Cardiac muscle cell (in vitro differentiated cells and primary cell): ENCODE measurements around the gene ATP8A2. TPM values are rescaled to one million over a fixed set of nuclear protein-coding genes. Genes with fewer than 3 reads are reported as not detected.

Source experiments
- DNase-seq, 2 donors: peaks; one replicate each; pipeline versions ENCODE4 v3.0.0 to v3.0.0-alpha.2; 2010 to 2017; ENCODE audit warnings: low read depth in 1 of 2, low spot score in 1 of 2
- H3K27ac ChIP-seq: fragments of 200-600 bp; sonication (generic); 2 replicates; pipeline ENCODE4 v1.5.1; 2016
- H3K27me3 ChIP-seq: fragments of 200-600 bp; sonication (generic); 2 replicates; pipeline ENCODE4 v1.6.0; 2016; ENCODE audit warnings: control low read depth
- H3K36me3 ChIP-seq: fragments of 200-600 bp; sonication (generic); 2 replicates; pipeline ENCODE4 v1.5.1; 2016; ENCODE audit warnings: control low read depth
- H3K4me1 ChIP-seq: fragments of 200-600 bp; sonication (generic); 2 replicates; pipeline ENCODE4 v1.8.1; 2017; ENCODE audit warnings: low read depth, mild to moderate bottlenecking, mixed run types
- H3K4me3 ChIP-seq: fragments of 200-600 bp; sonication (generic); 2 replicates; pipeline ENCODE4 v1.5.1; 2016; ENCODE audit warnings: mild to moderate bottlenecking
- H3K9me3 ChIP-seq: fragments of 200-600 bp; sonication (generic); 2 replicates; pipeline ENCODE4 v1.5.1; 2017; ENCODE audit warnings: low read depth, mild to moderate bottlenecking, control low read depth
- CTCF ChIP-seq: IDR thresholded peaks from 2 replicates; pipeline ENCODE4 v1.5.1; 2012; ENCODE audit warnings: low read depth, mild to moderate bottlenecking, low read length
- polyA plus RNA-seq: library from polyadenylated mRNA; unstranded; fragments of >200 nt; fragmentation: Nextera tagmentation; extraction: Ambion mirVana; gene quantifications from 2 replicates; pipeline ENCODE4 v1.2.1, GENCODE V29; 2016
- total RNA-seq: library from RNA; depleted of rRNA; stranded (reverse); fragments of >200 nt; gene quantifications from 2 replicates; pipeline ENCODE4 v1.2.3, GENCODE V29; 2016

ATP8A2 gene
- total and polyA plus RNA-seq, 2 experiments from 2014 or later = 0.86 to 0.89 TPM

DNA sequence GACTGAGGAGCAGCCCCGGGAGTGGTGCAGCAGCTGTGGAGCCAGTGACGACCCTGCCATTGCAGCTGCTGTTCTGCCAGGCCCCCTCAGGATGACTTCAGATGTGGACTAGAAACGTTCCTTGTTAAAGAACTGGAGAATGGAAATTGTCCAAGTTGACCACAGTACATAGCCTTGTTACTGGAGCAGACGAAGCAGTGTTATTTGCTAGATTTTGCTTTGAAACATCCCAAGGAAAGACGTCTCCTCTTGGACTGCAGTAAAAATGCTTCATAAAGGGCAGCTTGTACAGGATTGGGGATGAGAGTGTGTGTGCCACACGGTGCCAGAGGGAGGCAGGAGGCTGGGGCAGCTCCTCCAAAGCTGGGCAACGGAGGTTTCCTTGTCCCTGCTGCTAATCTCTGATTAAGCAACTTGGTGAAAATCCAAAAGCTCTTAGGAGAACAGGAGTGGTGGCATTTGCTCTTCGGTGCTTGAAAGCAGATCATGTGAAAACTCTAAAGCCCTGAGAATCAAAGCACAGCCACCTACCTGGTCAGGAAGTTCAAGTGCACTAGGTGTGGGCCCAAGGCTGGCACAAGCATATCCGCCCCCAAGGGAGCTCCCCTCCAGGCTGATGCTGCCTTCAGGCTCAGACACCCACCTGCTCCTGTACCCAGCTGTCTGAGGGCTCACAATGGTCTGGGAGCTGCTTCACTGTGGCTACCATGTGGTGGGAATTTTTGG, 645.6 kb downstream of the ATP8A2 start:
- Histone ChIP-seq H3K27me3 (no peaks in the 10 kb centered on the region), H3K36me3 (no peaks in the 10 kb centered on the region), H3K27ac (no peak overlapping the region), H3K4me3 (no peak overlapping the region), H3K9me3 (no peaks in the 10 kb centered on the region), H3K4me1 (peaks cover 22% of the 10 kb centered on the region)
- TF ChIP-seq CTCF = no peak
- peak in 1 of 2 donors; percentile 54 for DNase-seq

DNA sequence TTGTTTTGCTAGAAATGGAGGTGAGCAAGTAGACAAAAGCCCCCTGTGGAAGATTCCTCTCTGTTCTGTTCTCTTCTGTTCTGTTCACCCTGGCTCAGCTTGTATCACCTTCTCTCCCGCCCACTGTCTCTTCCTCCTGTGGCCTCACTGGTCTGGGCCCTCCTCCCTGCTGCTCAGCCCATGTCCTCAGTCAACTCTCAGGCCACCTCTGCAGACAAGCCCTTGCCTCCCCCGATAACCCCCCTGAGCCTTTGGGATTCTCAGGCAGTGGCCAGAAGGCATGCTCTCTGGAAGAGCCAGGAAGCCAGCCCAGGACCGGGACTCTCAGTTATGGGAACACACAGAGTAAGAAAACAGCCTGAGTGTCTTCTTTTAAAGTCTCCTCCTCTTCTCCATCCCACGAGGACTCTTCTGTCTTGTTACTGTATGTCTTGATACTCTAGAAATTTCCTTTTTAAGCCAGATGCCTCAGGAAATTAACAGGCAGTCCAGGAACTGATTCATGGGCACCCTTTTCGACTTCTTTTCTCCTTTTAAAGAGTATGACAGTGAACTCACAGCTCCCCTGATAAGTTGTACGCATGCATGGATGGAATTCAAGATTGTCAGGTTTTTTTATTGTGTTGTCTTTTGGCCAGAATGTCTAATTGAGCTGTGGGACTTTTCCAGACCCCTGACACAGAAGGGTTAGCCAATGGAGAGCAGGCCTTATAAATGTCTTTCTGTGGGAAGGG, 646.3 kb downstream of the ATP8A2 start:
- Histone ChIP-seq H3K4me3 (no peak overlapping the region), H3K27ac (no peak overlapping the region), H3K27me3 (no peaks in the 10 kb centered on the region), H3K9me3 (no peaks in the 10 kb centered on the region), H3K4me1 (peaks cover 27% of the 10 kb centered on the region), H3K36me3 (no peaks in the 10 kb centered on the region)
- peak in 1 of 2 donors; percentile 41 for DNase-seq
- TF ChIP-seq CTCF = no peak

DNA sequence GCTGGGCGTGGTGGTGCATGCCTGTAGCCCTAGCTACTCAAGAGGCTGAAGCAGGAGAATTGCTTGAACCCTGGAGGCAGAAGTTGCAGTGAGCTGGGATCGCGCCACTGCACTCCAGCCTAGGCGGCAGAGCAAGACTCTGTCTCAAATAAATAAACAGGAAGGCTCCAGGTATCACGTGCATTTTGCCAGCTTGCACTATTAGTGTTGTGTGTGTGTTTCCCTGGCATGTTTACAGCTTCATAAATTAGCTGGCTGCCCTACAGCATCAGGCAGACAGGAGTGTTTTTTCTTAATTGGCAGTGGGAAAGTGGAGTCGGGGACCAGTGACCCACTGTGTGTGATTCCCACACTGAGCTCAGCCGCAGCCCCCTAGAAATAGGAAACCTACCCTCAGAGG, 647.5 kb downstream of the ATP8A2 start:
- no peak for TF ChIP-seq CTCF
- Histone ChIP-seq H3K9me3 (no peaks in the 10 kb centered on the region), H3K27ac (no peak overlapping the region), H3K4me1 (peaks cover 39% of the 10 kb centered on the region), H3K4me3 (no peak overlapping the region), H3K27me3 (no peaks in the 10 kb centered on the region), H3K36me3 (no peaks in the 10 kb centered on the region)
- no peak for DNase-seq

- H3K4me3 ChIP-seq = no peak overlapping the region
- H3K27me3 ChIP-seq = no peaks in the 10 kb centered on the region
- H3K9me3 ChIP-seq = no peaks in the 10 kb centered on the region
- DNase-seq = peak in 1 of 2 donors; percentile 79
- peaks cover 48% of the 10 kb centered on the region for H3K4me1 ChIP-seq
- TF ChIP-seq CTCF = no peak
- no peak overlapping the region for H3K27ac ChIP-seq
- no peaks in the 10 kb centered on the region for H3K36me3 ChIP-seq
Observed at GRCh38 chr13:26019881-26020870, 648.4 kb downstream of the ATP8A2 start.

GRCh38 chr13:26020891-26021290, 649.1 kb downstream of the ATP8A2 start:
- no peaks in the 10 kb centered on the region for H3K36me3 ChIP-seq
- no peaks in the 10 kb centered on the region for H3K27me3 ChIP-seq
- no peak for TF ChIP-seq CTCF
- H3K27ac ChIP-seq = no peak overlapping the region
- no peak overlapping the region for H3K4me3 ChIP-seq
- H3K4me1 ChIP-seq = peaks cover 53% of the 10 kb centered on the region
- H3K9me3 ChIP-seq = no peaks in the 10 kb centered on the region
- DNase-seq = no peak
